Measurements from ENCODE around the gene RNF121.

RNF121 gene

GRCh38 chr11:71935338-71935925 is 6.6 kb downstream of the RNF121 start:
- Histone ChIP-seq H3K9ac (ENCODE audit: low read length in 5 of 5) (no peak overlapping the region), H3K9me3 (ENCODE audit: control insufficient read depth in 5 of 5, low read length in 5 of 5) (no peaks in the 10 kb centered on the region), H3K4me3 (ENCODE audit: low read depth in 1 of 5, low read length in 5 of 5) (no peak overlapping the region), H3K36me3 (ENCODE audit: control insufficient read depth in 5 of 5, insufficient read depth in 5 of 5, low read length in 5 of 5) (peaks cover 0 to 4% (median 0%) of the 10 kb centered on the region in 5 donors), H3K4me1 (ENCODE audit: control insufficient read depth in 5 of 5, insufficient read depth in 5 of 5, low read length in 5 of 5) (peaks cover 4 to 25% (median 19%) of the 10 kb centered on the region in 5 donors), H3K27ac (ENCODE audit: low read depth, low read length) (no peak overlapping the region), H3K27me3 (ENCODE audit: control insufficient read depth in 5 of 5, insufficient read depth in 4 of 5, low read length in 5 of 5) (no peaks in the 10 kb centered on the region)

- no peak overlapping the region for H3K27ac ChIP-seq (ENCODE audit: low read depth, low read length)
- no peaks in the 10 kb centered on the region for H3K9me3 ChIP-seq (ENCODE audit: control insufficient read depth in 5 of 5, low read length in 5 of 5)
- no peaks in the 10 kb centered on the region for H3K27me3 ChIP-seq (ENCODE audit: control insufficient read depth in 5 of 5, insufficient read depth in 4 of 5, low read length in 5 of 5)
- peaks cover 0 to 4% (median 0%) of the 10 kb centered on the region in 5 donors for H3K36me3 ChIP-seq (ENCODE audit: control insufficient read depth in 5 of 5, insufficient read depth in 5 of 5, low read length in 5 of 5)
- no peak overlapping the region for H3K4me3 ChIP-seq (ENCODE audit: low read depth in 1 of 5, low read length in 5 of 5)
- peaks cover 4 to 17% (median 15%) of the 10 kb centered on the region in 5 donors for H3K4me1 ChIP-seq (ENCODE audit: control insufficient read depth in 5 of 5, insufficient read depth in 5 of 5, low read length in 5 of 5)
- no peak overlapping the region for H3K9ac ChIP-seq (ENCODE audit: low read length in 5 of 5)
Measured at GRCh38 chr11:71936825-71937224, 8.0 kb downstream of the RNF121 start.

- no peaks in the 10 kb centered on the region for H3K9me3 ChIP-seq (ENCODE audit: control insufficient read depth in 5 of 5, low read length in 5 of 5)
- H3K9ac ChIP-seq (ENCODE audit: low read length in 5 of 5) = peak overlapping the region in 1 of 5 donors; percentile 5
- H3K4me1 ChIP-seq (ENCODE audit: control insufficient read depth in 5 of 5, insufficient read depth in 5 of 5, low read length in 5 of 5) = peaks cover 4 to 17% (median 15%) of the 10 kb centered on the region in 5 donors
- peaks cover 0 to 4% (median 0%) of the 10 kb centered on the region in 5 donors for H3K36me3 ChIP-seq (ENCODE audit: control insufficient read depth in 5 of 5, insufficient read depth in 5 of 5, low read length in 5 of 5)
- no peak overlapping the region for H3K4me3 ChIP-seq (ENCODE audit: low read depth in 1 of 5, low read length in 5 of 5)
- no peak overlapping the region for H3K27ac ChIP-seq (ENCODE audit: low read depth, low read length)
- no peaks in the 10 kb centered on the region for H3K27me3 ChIP-seq (ENCODE audit: control insufficient read depth in 5 of 5, insufficient read depth in 4 of 5, low read length in 5 of 5)
Measured at GRCh38 chr11:71937826-71938225, 9.0 kb downstream of the RNF121 start.

- Histone ChIP-seq H3K27me3 (ENCODE audit: control insufficient read depth in 5 of 5, insufficient read depth in 4 of 5, low read length in 5 of 5) (no peaks in the 10 kb centered on the region), H3K9ac (ENCODE audit: low read length in 5 of 5) (no peak overlapping the region), H3K4me1 (ENCODE audit: control insufficient read depth in 5 of 5, insufficient read depth in 5 of 5, low read length in 5 of 5) (peaks cover 4 to 16% (median 8%) of the 10 kb centered on the region in 5 donors), H3K36me3 (ENCODE audit: control insufficient read depth in 5 of 5, insufficient read depth in 5 of 5, low read length in 5 of 5) (peaks cover 0 to 4% (median 0%) of the 10 kb centered on the region in 5 donors), H3K27ac (ENCODE audit: low read depth, low read length) (no peak overlapping the region), H3K9me3 (ENCODE audit: control insufficient read depth in 5 of 5, low read length in 5 of 5) (no peaks in the 10 kb centered on the region), H3K4me3 (ENCODE audit: low read depth in 1 of 5, low read length in 5 of 5) (no peak overlapping the region)
Measured at GRCh38 chr11:71940561-71941219, 11.8 kb downstream of the RNF121 start.

- H3K9ac ChIP-seq (ENCODE audit: low read length in 5 of 5) = no peak overlapping the region
- no peaks in the 10 kb centered on the region for H3K36me3 ChIP-seq (ENCODE audit: control insufficient read depth in 5 of 5, insufficient read depth in 5 of 5, low read length in 5 of 5)
- no peaks in the 10 kb centered on the region for H3K9me3 ChIP-seq (ENCODE audit: control insufficient read depth in 5 of 5, low read length in 5 of 5)
- no peaks in the 10 kb centered on the region for H3K27me3 ChIP-seq (ENCODE audit: control insufficient read depth in 5 of 5, insufficient read depth in 4 of 5, low read length in 5 of 5)
- peaks cover 0 to 24% (median 14%) of the 10 kb centered on the region in 5 donors for H3K4me1 ChIP-seq (ENCODE audit: control insufficient read depth in 5 of 5, insufficient read depth in 5 of 5, low read length in 5 of 5)
- H3K27ac ChIP-seq (ENCODE audit: low read depth, low read length) = no peak overlapping the region
- no peak overlapping the region for H3K4me3 ChIP-seq (ENCODE audit: low read depth in 1 of 5, low read length in 5 of 5)
Measured at GRCh38 chr11:71946144-71946571, 17.3 kb downstream of the RNF121 start.

GRCh38 chr11:71947498-71947897 is 18.7 kb downstream of the RNF121 start:
- Histone ChIP-seq H3K4me1 (ENCODE audit: control insufficient read depth in 5 of 5, insufficient read depth in 5 of 5, low read length in 5 of 5) (peaks cover 0 to 24% (median 14%) of the 10 kb centered on the region in 5 donors), H3K27ac (ENCODE audit: low read depth, low read length) (no peak overlapping the region), H3K36me3 (ENCODE audit: control insufficient read depth in 5 of 5, insufficient read depth in 5 of 5, low read length in 5 of 5) (no peaks in the 10 kb centered on the region), H3K27me3 (ENCODE audit: control insufficient read depth in 5 of 5, insufficient read depth in 4 of 5, low read length in 5 of 5) (no peaks in the 10 kb centered on the region), H3K9me3 (ENCODE audit: control insufficient read depth in 5 of 5, low read length in 5 of 5) (no peaks in the 10 kb centered on the region), H3K4me3 (ENCODE audit: low read depth in 1 of 5, low read length in 5 of 5) (no peak overlapping the region), H3K9ac (ENCODE audit: low read length in 5 of 5) (no peak overlapping the region)

- H3K27me3 ChIP-seq (ENCODE audit: control insufficient read depth in 5 of 5, insufficient read depth in 4 of 5, low read length in 5 of 5) = no peaks in the 10 kb centered on the region
- no peak overlapping the region for H3K27ac ChIP-seq (ENCODE audit: low read depth, low read length)
- H3K4me1 ChIP-seq (ENCODE audit: control insufficient read depth in 5 of 5, insufficient read depth in 5 of 5, low read length in 5 of 5) = peaks cover 0 to 24% (median 14%) of the 10 kb centered on the region in 5 donors
- no peaks in the 10 kb centered on the region for H3K36me3 ChIP-seq (ENCODE audit: control insufficient read depth in 5 of 5, insufficient read depth in 5 of 5, low read length in 5 of 5)
- no peaks in the 10 kb centered on the region for H3K9me3 ChIP-seq (ENCODE audit: control insufficient read depth in 5 of 5, low read length in 5 of 5)
- H3K9ac ChIP-seq (ENCODE audit: low read length in 5 of 5) = peak overlapping the region in 1 of 5 donors; percentile 47
- no peak overlapping the region for H3K4me3 ChIP-seq (ENCODE audit: low read depth in 1 of 5, low read length in 5 of 5)
Measured at GRCh38 chr11:71948314-71949027, 19.6 kb downstream of the RNF121 start.

- H3K9ac ChIP-seq (ENCODE audit: low read length in 5 of 5) = peak overlapping the region in 1 of 5 donors; percentile 47
- peaks cover 0 to 24% (median 14%) of the 10 kb centered on the region in 5 donors for H3K4me1 ChIP-seq (ENCODE audit: control insufficient read depth in 5 of 5, insufficient read depth in 5 of 5, low read length in 5 of 5)
- no peaks in the 10 kb centered on the region for H3K9me3 ChIP-seq (ENCODE audit: control insufficient read depth in 5 of 5, low read length in 5 of 5)
- no peak overlapping the region for H3K27ac ChIP-seq (ENCODE audit: low read depth, low read length)
- H3K36me3 ChIP-seq (ENCODE audit: control insufficient read depth in 5 of 5, insufficient read depth in 5 of 5, low read length in 5 of 5) = no peaks in the 10 kb centered on the region
- H3K27me3 ChIP-seq (ENCODE audit: control insufficient read depth in 5 of 5, insufficient read depth in 4 of 5, low read length in 5 of 5) = no peaks in the 10 kb centered on the region
- H3K4me3 ChIP-seq (ENCODE audit: low read depth in 1 of 5, low read length in 5 of 5) = no peak overlapping the region
Measured at GRCh38 chr11:71949034-71949433, 20.2 kb downstream of the RNF121 start.

GRCh38 chr11:71951741-71952310 is 23.0 kb downstream of the RNF121 start:
- Histone ChIP-seq H3K36me3 (ENCODE audit: control insufficient read depth in 5 of 5, insufficient read depth in 5 of 5, low read length in 5 of 5) (no peaks in the 10 kb centered on the region), H3K4me1 (ENCODE audit: control insufficient read depth in 5 of 5, insufficient read depth in 5 of 5, low read length in 5 of 5) (peaks cover 0 to 24% (median 14%) of the 10 kb centered on the region in 5 donors), H3K27ac (ENCODE audit: low read depth, low read length) (no peak overlapping the region), H3K27me3 (ENCODE audit: control insufficient read depth in 5 of 5, insufficient read depth in 4 of 5, low read length in 5 of 5) (no peaks in the 10 kb centered on the region), H3K9me3 (ENCODE audit: control insufficient read depth in 5 of 5, low read length in 5 of 5) (no peaks in the 10 kb centered on the region), H3K9ac (ENCODE audit: low read length in 5 of 5) (no peak overlapping the region), H3K4me3 (ENCODE audit: low read depth in 1 of 5, low read length in 5 of 5) (no peak overlapping the region)

Measured in subcutaneous abdominal adipose tissue (tissue), 5 donors.